GM12865 (cell line): ENCODE results near the gene PLEKHA7.

ENCODE experiments used
- DNase-seq: peaks from one replicate; pipeline ENCODE4 v3.0.0; 2010; ENCODE audit warnings: low read depth
- H3K4me3 ChIP-seq: 2 replicates; pipeline ENCODE4 v1.5.1; 2011; ENCODE audit warnings: mild to moderate bottlenecking, low read depth, low read length, control low read depth
- CTCF ChIP-seq: IDR thresholded peaks from 2 replicates; pipeline ENCODE4 v1.5.1; 2011; ENCODE audit warnings: low read length, control low read depth, low read depth, inconsistent platforms; ENCODE audit not compliant: insufficient read depth; ENCODE audit errors: missing control alignments

PLEKHA7 gene

DNA sequence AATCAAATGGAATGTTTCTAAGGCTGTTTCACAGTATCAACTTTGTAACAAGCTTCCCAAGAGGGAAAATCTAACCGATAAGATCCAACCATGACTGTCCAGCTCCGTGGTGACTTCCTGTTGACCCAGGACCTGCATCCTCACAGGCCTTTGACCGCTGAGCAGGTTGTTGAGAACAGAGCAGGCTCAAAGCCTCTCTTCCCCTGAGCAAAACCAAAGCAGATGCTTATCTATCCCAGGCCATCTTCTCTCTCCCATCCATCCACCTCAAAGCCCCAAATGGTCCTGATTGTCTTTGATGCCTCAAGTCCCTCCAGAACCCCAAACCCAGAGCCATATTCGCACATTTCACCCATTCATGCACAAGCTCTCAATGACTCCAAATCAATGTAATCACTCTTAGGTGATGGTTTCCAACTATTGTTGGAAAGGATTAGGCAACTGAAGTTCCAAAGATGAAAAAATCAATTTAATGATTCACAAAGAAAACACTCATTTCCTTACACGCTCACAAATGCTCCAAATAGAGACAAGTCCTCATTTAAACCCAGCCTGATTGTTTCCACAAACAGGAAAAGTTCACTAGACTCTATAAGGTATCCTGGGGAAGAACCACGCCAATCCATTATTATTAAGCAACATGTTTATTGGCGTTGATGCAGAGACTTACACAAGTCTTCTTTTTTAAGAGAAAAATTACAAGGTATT lies 227.0 kb downstream of the PLEKHA7 start:
- H3K4me3 ChIP-seq: no peak overlapping the region
- TF ChIP-seq CTCF: no peak
- no peak for DNase-seq

- no peak for TF ChIP-seq CTCF
- no peak for DNase-seq
- no peak overlapping the region for H3K4me3 ChIP-seq
Measured at GRCh38 chr11:16786131-16786530, 228.1 kb downstream of the PLEKHA7 start.

GRCh38 chr11:16785520-16786128 lies 228.6 kb downstream of the PLEKHA7 start:
- TF ChIP-seq CTCF: peak; percentile 94
- no peak overlapping the region for H3K4me3 ChIP-seq
- DNase-seq: peak; percentile 73

- no peak overlapping the region for H3K4me3 ChIP-seq
- no peak for TF ChIP-seq CTCF
- no peak for DNase-seq
Measured at GRCh38 chr11:16784666-16785065, 229.5 kb downstream of the PLEKHA7 start.

DNA sequence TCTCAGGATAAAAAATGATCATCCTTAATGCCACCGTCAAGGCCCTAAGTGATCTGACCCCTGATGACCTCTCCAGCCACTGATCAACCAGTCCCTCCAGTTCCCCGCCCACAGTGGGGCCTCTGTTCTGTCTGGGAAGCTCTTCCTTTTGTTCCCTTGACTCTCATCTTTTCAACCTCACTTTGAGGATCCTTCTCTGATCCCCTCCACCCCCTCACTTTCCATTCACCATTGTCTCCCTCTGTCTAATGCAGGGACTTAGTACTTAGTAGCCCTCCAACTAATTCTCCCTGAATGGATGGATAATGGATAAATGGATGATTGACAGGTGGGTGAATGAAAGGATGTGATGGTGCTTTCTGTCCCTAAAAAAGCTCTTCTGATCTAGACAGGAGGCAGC lies 230.1 kb downstream of the PLEKHA7 start:
- no peak for DNase-seq
- no peak for TF ChIP-seq CTCF
- H3K4me3 ChIP-seq: no peak overlapping the region

DNA sequence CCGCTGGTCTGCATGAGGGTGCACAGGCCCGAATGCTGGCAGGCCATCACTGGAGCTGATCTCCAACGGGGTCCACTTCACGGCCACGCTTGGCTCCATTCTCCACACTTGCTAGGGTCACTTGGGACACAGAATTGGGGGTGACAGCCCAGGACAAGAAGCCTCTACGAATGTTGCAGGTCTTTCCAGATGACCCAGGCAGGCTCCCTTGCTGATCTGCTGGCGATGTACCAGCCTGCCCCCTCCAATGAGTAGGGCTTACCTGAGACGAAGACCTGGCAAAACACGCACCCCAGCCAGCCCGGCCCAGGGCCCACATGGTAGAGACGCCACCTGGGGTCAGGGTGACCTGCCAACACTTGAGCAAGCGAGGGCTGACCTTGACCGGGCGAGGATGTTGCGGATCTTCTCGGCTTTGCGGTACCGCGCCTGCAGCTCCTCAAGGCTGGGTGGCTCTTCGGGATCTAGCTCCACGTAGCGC lies 230.9 kb downstream of the PLEKHA7 start:
- no peak for TF ChIP-seq CTCF
- no peak for DNase-seq

More for the DNA sequence above, 230.9 kb downstream of the PLEKHA7 start:
- no peak overlapping the region for H3K4me3 ChIP-seq
